ENCODE data around the gene CD34.

GRCh38 chr1:207901041-207901653, 9.8 kb downstream of the CD34 start:
- TF ChIP-seq POLR2A (IDR thresholded peaks at IDR 0.05; ENCODE audit: extremely low read depth, insufficient read length) (no peak), CTCF (IDR thresholded peaks at IDR 0.05; ENCODE audit: low read depth, low read length) (no peak), MAX (IDR thresholded peaks at IDR 0.05; ENCODE audit: low read depth, low read length) (no peak)

Data from NB4 (cell line).